ENCODE data around the gene TNN.

DNA sequence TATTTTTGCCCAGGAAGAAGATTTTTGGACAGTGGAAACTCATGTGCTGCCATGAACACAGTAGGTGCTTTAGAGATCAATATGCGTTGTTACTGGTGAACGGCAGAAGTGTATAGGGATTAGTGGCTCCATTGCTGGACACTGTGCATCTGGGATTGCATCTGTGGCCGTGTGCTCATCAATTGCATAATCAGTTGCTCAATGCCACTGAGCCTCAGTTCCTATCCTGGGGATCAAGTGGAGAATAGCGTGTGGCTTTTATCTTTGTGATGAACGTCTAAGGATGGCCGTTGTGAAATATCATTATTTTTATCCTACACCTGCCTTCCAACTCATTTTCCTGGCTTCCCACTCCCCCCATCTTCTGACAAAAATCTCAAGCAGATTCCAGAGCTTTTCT is 5.4 kb downstream of the TNN start:
- no peak for TF ChIP-seq POLR2A (IDR thresholded peaks at IDR 0.05)
- TF ChIP-seq, protein P1, sequence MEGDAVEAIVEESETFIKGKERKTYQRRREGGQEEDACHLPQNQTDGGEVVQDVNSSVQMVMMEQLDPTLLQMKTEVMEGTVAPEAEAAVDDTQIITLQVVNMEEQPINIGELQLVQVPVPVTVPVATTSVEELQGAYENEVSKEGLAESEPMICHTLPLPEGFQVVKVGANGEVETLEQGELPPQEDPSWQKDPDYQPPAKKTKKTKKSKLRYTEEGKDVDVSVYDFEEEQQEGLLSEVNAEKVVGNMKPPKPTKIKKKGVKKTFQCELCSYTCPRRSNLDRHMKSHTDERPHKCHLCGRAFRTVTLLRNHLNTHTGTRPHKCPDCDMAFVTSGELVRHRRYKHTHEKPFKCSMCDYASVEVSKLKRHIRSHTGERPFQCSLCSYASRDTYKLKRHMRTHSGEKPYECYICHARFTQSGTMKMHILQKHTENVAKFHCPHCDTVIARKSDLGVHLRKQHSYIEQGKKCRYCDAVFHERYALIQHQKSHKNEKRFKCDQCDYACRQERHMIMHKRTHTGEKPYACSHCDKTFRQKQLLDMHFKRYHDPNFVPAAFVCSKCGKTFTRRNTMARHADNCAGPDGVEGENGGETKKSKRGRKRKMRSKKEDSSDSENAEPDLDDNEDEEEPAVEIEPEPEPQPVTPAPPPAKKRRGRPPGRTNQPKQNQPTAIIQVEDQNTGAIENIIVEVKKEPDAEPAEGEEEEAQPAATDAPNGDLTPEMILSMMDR (IDR thresholded peaks at IDR 0.05), result no peak
